ENCODE data around the gene IP6K3.

Gene IP6K3, protein sequence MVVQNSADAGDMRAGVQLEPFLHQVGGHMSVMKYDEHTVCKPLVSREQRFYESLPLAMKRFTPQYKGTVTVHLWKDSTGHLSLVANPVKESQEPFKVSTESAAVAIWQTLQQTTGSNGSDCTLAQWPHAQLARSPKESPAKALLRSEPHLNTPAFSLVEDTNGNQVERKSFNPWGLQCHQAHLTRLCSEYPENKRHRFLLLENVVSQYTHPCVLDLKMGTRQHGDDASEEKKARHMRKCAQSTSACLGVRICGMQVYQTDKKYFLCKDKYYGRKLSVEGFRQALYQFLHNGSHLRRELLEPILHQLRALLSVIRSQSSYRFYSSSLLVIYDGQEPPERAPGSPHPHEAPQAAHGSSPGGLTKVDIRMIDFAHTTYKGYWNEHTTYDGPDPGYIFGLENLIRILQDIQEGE

GRCh38 chr6:33746651-33747100 lies at the start of gene IP6K3:
Gene IP6K3 (minus strand): TSS chr6:33746905. CDS start chr6:33735476, 11,429 bp downstream.
- no peak for DNase-seq (ENCODE audit: extremely low read depth, low read depth)
- TF ChIP-seq CTCF (IDR thresholded peaks at IDR 0.05; ENCODE audit: low read depth, low read length, missing control alignments), result no peak
- no peak within 1 kb of the TSS for H3K4me3 ChIP-seq (replicated peaks; ENCODE audit: low read depth, low read length)

GRCh38 chr6:33794910-33795623 lies 48.4 kb upstream of the IP6K3 start:
- no peak for TF ChIP-seq CTCF (IDR thresholded peaks at IDR 0.05; ENCODE audit: low read depth, low read length, missing control alignments)
- H3K4me3 ChIP-seq (replicated peaks; ENCODE audit: low read depth, low read length), result no peak overlapping the region
- no peak for DNase-seq (ENCODE audit: extremely low read depth, low read depth)

DNA sequence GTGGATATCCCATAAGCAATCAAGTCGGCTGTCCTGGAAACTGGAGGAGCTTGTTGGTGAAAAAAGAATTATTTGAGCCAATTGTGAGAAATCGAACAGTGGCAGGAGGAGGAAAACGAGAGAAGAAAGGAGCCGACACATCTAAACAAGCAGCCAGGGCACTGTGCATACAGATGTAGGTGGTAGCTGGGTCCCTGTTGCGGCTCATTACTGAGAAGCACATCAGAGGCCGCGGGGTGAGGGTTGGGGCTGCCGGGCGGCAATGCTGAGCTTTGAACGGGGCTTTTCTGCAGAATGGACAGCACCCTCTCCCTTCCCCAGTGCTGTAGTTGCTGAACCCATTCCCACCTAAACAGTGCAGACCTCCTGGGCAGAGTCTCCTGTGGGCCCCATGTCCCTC lies 46.3 kb upstream of the IP6K3 start:
- H3K4me3 ChIP-seq (replicated peaks; ENCODE audit: low read depth, low read length), result no peak overlapping the region
- TF ChIP-seq CTCF (IDR thresholded peaks at IDR 0.05; ENCODE audit: low read depth, low read length, missing control alignments), result no peak
- DNase-seq (ENCODE audit: extremely low read depth, low read depth), result no peak

- no peak overlapping the region for H3K4me3 ChIP-seq (replicated peaks; ENCODE audit: low read depth, low read length)
- no peak for TF ChIP-seq CTCF (IDR thresholded peaks at IDR 0.05; ENCODE audit: low read depth, low read length, missing control alignments)
- DNase-seq (ENCODE audit: extremely low read depth, low read depth), result no peak
Measured at GRCh38 chr6:33791620-33792019, 44.9 kb upstream of the IP6K3 start.

DNA sequence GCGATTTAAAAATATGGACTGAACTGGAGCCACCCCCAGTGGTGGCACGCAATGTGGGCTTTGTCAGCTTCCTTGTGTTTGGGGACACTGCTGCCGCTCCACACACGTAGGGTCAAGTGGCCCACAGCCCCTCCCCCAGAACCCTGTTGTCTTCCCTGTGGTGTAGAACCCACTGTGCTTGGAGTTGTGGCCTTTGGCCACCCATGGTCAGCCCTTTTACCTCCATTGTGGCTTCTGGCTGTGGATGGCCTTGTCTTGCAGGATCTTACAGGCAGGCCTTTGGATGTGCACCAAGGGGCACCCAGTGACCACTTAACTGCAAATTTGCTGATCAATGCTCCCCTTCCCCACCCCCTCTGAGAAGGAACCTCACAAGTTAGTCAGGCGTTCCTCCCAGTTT lies 44.2 kb upstream of the IP6K3 start:
- DNase-seq (ENCODE audit: extremely low read depth, low read depth), result no peak
- no peak for TF ChIP-seq CTCF (IDR thresholded peaks at IDR 0.05; ENCODE audit: low read depth, low read length, missing control alignments)
- H3K4me3 ChIP-seq (replicated peaks; ENCODE audit: low read depth, low read length), result no peak overlapping the region

GRCh38 chr6:33790379-33790778 lies 43.7 kb upstream of the IP6K3 start:
- no peak for TF ChIP-seq CTCF (IDR thresholded peaks at IDR 0.05; ENCODE audit: low read depth, low read length, missing control alignments)
- no peak for DNase-seq (ENCODE audit: extremely low read depth, low read depth)

More at GRCh38 chr6:33790379-33790778, 43.7 kb upstream of the IP6K3 start:
- no peak overlapping the region for H3K4me3 ChIP-seq (replicated peaks; ENCODE audit: low read depth, low read length)

Measured in HFF-Myc (cell line).